Fibroblast of gingiva (primary cell): ENCODE results near the gene FNDC3B.
"Not testable (repeated sequence)": the region's sequence is repeated elsewhere in the genome, so short reads cannot be mapped to it uniquely, and the experiment has no call there.

ENCODE experiments used
- DNase-seq: peaks from one replicate; pipeline ENCODE4 v3.0.0-alpha.2; 2011; ENCODE audit warnings: low read depth

The FNDC3B gene

DNA sequence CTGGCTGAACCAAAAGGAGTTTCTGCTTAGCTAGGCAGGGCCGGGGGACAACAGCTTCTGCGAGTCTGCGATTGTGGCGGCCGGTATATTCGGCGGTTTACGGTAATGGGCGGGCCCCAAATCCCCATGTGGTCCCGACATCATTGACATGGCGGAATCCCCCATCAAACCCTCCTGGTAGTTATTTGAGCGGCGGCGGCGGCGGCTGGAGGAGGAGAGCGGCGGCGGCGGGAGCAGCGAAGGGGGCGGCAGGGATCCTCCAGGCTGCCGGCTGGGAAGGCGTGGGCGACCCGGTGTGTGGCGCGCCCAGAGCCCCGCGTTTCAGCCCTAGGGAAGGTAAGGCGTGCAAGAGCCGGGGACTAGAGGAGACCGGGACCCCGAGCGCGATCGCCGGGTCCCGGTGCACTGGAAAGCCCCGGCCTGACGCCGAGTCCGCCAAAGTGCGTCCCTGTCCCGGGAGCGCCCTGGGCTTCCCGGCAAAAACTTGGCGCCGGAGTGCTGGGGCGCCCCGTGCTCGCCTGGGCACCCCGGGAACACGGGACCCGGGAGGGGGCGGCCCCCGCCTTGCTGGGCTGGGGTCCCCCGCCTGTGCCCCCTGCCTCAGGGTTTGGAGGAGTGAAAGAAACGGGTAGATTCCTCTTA lies at the start of gene FNDC3B:
Gene FNDC3B (plus strand): TSS at position 143 of the 642 bp plus-strand sequence. CDS start 72,902 bp downstream, outside the sequence.
- peak; percentile 95 for DNase-seq

- DNase-seq = not testable (repeated sequence)
Observed at GRCh38 chr3:171990239-171990638, 49.1 kb upstream of the FNDC3B start.

- no peak for DNase-seq
Observed at GRCh38 chr3:171991166-171991565, 48.2 kb upstream of the FNDC3B start.

- DNase-seq = peak; percentile 92
Observed at GRCh38 chr3:171994646-171995428, 44.5 kb upstream of the FNDC3B start.

GRCh38 chr3:171995486-171995885 lies 43.9 kb upstream of the FNDC3B start:
- DNase-seq = no peak

DNA sequence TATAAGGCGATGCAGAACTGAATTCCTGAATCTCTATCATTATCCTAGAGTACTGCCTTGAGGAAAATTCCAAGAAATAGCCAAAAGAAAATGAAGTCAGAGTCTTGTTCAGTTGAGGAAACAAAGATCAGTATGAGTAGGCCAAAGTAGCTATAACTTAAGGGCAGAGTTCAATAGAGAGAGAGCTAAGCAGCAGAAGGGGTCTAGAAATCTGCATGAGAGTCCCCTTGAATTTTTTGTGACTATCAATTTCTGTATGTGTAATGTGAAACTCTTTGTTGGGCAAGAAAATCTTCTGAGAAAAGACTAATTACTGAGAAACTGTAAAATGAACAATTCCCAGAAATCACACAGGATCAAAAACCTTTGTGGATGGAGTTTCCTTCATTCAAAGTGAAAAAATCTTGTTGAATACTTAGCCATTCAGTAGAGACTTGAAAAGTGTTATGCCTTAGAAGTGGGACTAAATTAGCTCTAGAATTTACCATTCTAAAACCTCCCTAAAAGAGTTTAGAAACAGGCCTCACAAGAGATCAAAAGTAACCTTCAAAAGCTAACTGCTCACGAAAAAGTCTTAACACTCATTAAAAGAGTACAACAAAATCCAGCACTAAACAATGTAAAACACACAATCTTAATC lies 43.1 kb upstream of the FNDC3B start:
- DNase-seq = no peak

- DNase-seq = not testable (repeated sequence)
Observed at GRCh38 chr3:171998731-171999130, 40.6 kb upstream of the FNDC3B start.

GRCh38 chr3:172001616-172002015 lies 37.8 kb upstream of the FNDC3B start:
- DNase-seq = not testable (repeated sequence)

DNA sequence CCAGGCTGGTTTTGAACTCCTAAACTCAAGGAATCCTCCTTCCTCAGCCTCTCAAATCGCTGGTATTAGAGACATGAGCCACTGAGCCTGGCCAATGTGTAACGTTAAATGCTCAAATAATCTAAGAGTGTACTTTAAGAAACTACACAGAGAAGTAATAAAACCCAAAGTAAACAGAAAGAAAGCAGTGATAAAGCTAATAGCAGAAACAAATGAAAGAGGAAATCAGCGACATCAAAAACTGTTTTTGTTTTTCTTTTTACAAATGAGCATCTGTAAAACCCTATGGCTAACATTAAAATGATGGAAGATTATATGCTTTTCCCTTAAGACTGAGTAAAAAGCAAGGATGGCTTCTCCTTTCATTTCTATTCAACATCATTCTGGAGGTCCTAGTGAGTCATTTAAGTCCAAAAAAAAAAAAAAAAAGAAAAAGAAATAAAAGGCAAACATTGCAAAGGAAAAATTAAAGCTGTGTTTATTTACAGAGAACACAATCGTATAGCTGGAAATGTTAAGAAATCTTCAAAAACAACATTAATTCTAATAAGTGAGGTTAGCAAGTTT lies 36.8 kb upstream of the FNDC3B start:
- peak; percentile 8 for DNase-seq

- no peak for DNase-seq
Observed at GRCh38 chr3:172003146-172003545, 36.2 kb upstream of the FNDC3B start.

GRCh38 chr3:172007065-172007370 lies 32.4 kb upstream of the FNDC3B start:
- no peak for DNase-seq

GRCh38 chr3:172009803-172010202 lies 29.6 kb upstream of the FNDC3B start:
- DNase-seq = no peak

- DNase-seq = no peak
Observed at GRCh38 chr3:172012775-172013174, 26.6 kb upstream of the FNDC3B start.

GRCh38 chr3:172014145-172014544 lies 25.2 kb upstream of the FNDC3B start:
- no peak for DNase-seq

DNA sequence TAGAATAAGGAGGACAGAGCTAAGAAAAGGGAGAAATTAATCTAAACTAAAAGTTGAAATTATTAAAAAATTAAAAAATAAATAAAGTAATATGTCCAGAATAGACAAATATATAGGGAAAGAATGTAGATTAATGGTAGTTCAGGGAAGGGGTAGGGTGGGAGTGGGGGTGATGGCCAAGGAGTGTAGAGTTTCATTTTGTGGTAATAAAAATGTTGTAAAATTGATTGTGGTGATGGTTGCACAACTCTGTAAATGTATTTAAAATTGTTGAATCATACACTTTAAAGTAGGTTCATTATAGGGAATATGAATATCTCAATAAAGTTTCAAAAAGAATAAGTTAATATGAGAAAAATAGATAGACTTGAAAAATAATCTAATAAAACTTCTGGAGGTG lies 21.0 kb upstream of the FNDC3B start:
- DNase-seq = no peak

DNA sequence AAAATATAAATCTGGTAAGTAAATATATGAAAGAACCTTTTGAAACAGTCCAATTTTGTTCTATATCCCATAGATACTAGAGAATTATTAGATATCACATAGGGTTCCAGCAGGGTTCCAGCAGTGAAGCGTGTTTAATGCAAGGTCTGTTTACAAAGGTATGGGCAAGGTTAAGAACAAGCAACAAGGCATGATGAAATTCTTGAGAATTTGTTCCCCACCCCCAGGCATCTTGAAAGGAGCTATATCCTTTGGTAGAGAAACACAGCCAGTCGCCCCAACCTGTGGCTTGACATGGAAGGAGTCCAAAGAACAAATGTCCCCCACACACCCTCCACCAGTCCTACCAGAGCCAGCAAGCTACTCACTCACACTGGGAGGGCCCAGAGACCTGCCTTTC lies 18.6 kb upstream of the FNDC3B start:
- DNase-seq = no peak

DNA sequence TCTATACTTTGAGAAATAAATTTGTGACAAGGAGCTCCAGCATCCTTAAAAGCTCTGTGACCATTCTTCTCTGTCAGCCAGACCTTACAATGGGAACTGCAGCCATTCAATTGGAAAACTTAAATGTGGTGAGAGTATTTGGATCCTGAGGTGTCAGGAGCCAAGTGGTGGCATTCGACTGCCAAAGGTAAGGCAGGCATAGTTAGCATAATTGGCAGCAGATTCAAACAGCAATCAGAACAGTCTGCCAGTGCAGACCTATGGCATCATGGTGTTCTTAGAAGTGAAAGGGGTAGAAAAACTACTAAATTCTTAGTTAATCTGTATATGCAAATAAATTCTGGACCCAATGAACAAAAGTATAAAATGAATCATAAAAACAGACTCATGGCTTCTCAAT lies 18.2 kb upstream of the FNDC3B start:
- no peak for DNase-seq

GRCh38 chr3:172021859-172022258 lies 17.5 kb upstream of the FNDC3B start:
- no peak for DNase-seq

DNA sequence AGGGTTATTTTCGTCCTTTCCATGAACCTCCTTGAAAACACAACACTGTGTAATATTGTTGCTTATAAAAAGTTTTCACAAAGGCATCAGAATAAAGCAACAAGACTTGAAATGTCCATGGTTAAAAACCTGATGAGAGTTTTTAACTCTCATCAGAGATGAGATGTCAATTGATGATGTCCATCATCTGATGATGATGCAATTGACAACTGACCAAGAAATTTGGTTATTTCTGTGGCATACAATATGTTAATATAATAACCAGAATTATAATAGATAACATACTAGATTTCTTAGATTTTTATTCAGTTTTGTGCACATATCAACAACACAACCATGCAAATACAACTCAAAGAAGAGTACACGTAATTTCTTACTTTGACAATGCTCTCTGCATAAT lies 15.5 kb upstream of the FNDC3B start:
- no peak for DNase-seq

DNA sequence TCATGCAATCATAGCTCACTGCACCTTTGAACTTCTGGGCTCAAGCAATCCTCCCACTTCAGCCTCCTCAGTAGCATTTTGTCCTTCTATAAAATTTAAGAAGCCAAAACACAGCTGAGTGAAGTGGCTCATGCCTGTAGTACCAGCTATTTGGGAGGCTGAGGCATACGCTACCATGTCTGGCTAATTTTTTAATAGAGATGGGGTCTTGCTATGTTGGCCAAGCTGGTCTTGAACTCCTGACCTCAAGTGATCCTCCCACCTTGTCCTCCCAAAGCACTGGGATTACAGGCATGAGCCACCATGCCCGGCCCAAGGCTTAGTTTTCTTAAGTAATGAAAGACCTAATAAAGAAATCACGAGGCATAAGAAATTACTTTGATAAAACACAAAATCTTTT lies 14.7 kb upstream of the FNDC3B start:
- no peak for DNase-seq

GRCh38 chr3:172029425-172030098 lies 9.8 kb upstream of the FNDC3B start:
- DNase-seq = no peak

DNA sequence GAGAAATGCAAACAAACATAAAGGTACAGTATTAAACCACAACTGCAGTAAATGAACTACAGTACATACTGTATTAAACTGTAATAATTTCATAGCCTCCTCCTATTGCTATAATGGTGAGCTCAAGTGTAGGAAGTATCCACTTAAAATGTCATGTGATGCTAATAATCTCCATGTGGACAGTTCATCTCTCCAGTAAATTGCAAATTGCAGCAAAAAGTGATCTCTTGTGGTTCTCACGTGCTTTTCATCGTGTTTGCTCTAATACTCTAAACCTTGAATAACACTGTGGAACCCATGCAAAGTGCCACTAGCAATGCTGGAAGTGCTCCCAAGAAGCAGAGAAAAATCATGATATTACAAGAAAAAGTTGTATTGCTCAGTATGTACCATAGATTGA lies 9.2 kb upstream of the FNDC3B start:
- peak; percentile 8 for DNase-seq
